Activated CD4-positive, CD25-positive, alpha-beta regulatory T cell treated with anti-CD3 and anti-CD28 coated beads, Interleukin-2, amount 50 U/mL, for 24 hours (primary cell): ENCODE measurements around the gene SMOC2.

Experiments used
- ATAC-seq, 2 donors: fragments of 150-1000 bp; cut with Tn5 transposase; one replicate each; pipeline ENCODE4 v1.10.0; 2021; ENCODE audit warnings: mild to moderate bottlenecking in 1 of 2, moderate library complexity in 1 of 2

SMOC2 gene

GRCh38 chr6:168440520-168441433 is at the start of gene SMOC2:
SMOC2 (plus strand) TSS chr6:168441184; CDS start chr6:168441371, 187 bp downstream.
- no peak for ATAC-seq

- no peak for ATAC-seq
Measured at GRCh38 chr6:168393126-168393870, 47.7 kb upstream of the SMOC2 start.

- ATAC-seq: no peak
Measured at GRCh38 chr6:168394606-168395005, 46.4 kb upstream of the SMOC2 start.

GRCh38 chr6:168395983-168396382 is 45.0 kb upstream of the SMOC2 start:
- no peak for ATAC-seq

- ATAC-seq: no peak
Measured at GRCh38 chr6:168396561-168396960, 44.4 kb upstream of the SMOC2 start.

- ATAC-seq: no peak
Measured at GRCh38 chr6:168397012-168397411, 44.0 kb upstream of the SMOC2 start.

GRCh38 chr6:168400037-168400436 is 40.9 kb upstream of the SMOC2 start:
- ATAC-seq: no peak

- ATAC-seq: no peak
Measured at GRCh38 chr6:168403370-168404005, 37.5 kb upstream of the SMOC2 start.

- no peak for ATAC-seq
Measured at GRCh38 chr6:168404560-168404959, 36.4 kb upstream of the SMOC2 start.

GRCh38 chr6:168407842-168408241 is 33.1 kb upstream of the SMOC2 start:
- no peak for ATAC-seq

- no peak for ATAC-seq
Measured at GRCh38 chr6:168408504-168409136, 32.4 kb upstream of the SMOC2 start.

GRCh38 chr6:168410035-168410434 is 30.9 kb upstream of the SMOC2 start:
- no peak for ATAC-seq

- no peak for ATAC-seq
Measured at GRCh38 chr6:168410554-168411011, 30.4 kb upstream of the SMOC2 start.

- ATAC-seq: no peak
Measured at GRCh38 chr6:168411130-168411529, 29.9 kb upstream of the SMOC2 start.

- ATAC-seq: no peak
Measured at GRCh38 chr6:168411793-168412192, 29.2 kb upstream of the SMOC2 start.

- no peak for ATAC-seq
Measured at GRCh38 chr6:168412456-168412855, 28.5 kb upstream of the SMOC2 start.

- ATAC-seq: no peak
Measured at GRCh38 chr6:168413018-168413720, 27.8 kb upstream of the SMOC2 start.

- ATAC-seq: no peak
Measured at GRCh38 chr6:168413856-168414255, 27.1 kb upstream of the SMOC2 start.

GRCh38 chr6:168414336-168415097 is 26.5 kb upstream of the SMOC2 start:
- ATAC-seq: no peak

GRCh38 chr6:168415098-168415992 is 25.6 kb upstream of the SMOC2 start:
- no peak for ATAC-seq
